ENCODE measurements around the gene STPG1. TPM values are rescaled to one million over a fixed set of nuclear protein-coding genes. Genes with fewer than 3 reads are reported as not detected.
"Not testable (repeated sequence)": the region's sequence is repeated elsewhere in the genome, so short reads cannot be mapped to it uniquely, and the experiment has no call there.

The STPG1 gene
- total RNA-seq, 1 donor from 2014 or later, result 13.1 TPM

DNA sequence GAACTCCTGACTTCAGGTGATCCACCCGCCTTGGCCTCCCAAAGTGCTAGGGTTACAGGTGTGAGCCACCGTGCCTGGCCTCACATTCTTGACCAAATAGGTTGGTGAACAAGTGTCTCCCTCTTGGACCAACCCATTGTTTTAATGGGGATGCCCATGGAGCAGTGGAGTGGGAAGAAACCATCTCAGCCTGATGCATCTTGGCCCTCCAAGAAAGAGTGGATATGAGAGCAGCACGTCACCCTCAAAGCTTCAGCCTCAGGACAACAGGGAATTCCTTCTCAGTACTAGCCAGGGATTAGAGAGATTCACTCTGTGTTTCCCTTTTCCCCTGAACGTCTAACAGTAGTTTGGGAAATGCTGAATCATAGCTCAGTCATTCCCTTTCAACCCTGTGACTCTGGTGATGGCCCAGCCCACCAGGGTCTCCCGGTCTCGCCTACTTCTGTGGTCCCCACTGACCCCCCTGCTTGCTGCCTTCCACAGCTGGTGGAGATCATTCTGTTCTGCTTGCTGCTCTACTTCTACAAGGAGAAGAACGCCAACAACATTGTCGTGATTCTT, 39.4 kb upstream of the STPG1 start:
- Histone ChIP-seq H3K9me3 (no peaks in the 10 kb centered on the region), H3K27me3 (ENCODE audit: low read depth) (no peaks in the 10 kb centered on the region), H3K27ac (no peak overlapping the region), H3K36me3 (peaks cover 88% of the 10 kb centered on the region), H3K4me3 (no peak overlapping the region), H3K4me1 (no peaks in the 10 kb centered on the region)
- TF ChIP-seq, protein P1, sequence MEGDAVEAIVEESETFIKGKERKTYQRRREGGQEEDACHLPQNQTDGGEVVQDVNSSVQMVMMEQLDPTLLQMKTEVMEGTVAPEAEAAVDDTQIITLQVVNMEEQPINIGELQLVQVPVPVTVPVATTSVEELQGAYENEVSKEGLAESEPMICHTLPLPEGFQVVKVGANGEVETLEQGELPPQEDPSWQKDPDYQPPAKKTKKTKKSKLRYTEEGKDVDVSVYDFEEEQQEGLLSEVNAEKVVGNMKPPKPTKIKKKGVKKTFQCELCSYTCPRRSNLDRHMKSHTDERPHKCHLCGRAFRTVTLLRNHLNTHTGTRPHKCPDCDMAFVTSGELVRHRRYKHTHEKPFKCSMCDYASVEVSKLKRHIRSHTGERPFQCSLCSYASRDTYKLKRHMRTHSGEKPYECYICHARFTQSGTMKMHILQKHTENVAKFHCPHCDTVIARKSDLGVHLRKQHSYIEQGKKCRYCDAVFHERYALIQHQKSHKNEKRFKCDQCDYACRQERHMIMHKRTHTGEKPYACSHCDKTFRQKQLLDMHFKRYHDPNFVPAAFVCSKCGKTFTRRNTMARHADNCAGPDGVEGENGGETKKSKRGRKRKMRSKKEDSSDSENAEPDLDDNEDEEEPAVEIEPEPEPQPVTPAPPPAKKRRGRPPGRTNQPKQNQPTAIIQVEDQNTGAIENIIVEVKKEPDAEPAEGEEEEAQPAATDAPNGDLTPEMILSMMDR (IDR thresholded peaks at IDR 0.05), result no peak
- no peak for DNase-seq
- ATAC-seq, result no peak
- intact Hi-C loops (cut with DNase I), result no loop called here

DNA sequence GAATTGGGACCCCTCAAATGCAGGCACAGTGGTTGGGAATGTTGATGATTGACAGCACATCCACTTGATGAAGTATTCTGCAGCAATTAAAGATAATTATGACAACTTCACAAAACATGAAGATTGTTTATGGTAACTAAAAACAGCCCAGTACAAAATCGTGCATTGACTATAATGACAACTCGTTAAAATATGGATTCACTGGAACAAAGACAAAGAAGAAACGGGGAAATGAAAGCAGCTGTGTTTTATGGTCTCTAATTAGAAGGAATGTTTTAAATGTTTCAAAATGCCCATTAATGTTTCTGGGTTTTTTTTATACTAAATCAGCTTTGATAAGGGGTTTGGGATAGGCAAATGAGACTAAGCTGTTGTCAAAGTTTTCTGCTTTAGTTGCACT, 38.2 kb upstream of the STPG1 start:
- DNase-seq (no peak), ATAC-seq (no peak)
- Histone ChIP-seq H3K4me3 (no peak overlapping the region), H3K36me3 (peaks cover 79% of the 10 kb centered on the region), H3K4me1 (no peaks in the 10 kb centered on the region), H3K27ac (no peak overlapping the region), H3K27me3 (ENCODE audit: low read depth) (no peaks in the 10 kb centered on the region), H3K9me3 (no peaks in the 10 kb centered on the region)
- TF ChIP-seq, protein P1 (IDR thresholded peaks at IDR 0.05), result no peak
- intact Hi-C loops (cut with DNase I), result no loop called here

DNA sequence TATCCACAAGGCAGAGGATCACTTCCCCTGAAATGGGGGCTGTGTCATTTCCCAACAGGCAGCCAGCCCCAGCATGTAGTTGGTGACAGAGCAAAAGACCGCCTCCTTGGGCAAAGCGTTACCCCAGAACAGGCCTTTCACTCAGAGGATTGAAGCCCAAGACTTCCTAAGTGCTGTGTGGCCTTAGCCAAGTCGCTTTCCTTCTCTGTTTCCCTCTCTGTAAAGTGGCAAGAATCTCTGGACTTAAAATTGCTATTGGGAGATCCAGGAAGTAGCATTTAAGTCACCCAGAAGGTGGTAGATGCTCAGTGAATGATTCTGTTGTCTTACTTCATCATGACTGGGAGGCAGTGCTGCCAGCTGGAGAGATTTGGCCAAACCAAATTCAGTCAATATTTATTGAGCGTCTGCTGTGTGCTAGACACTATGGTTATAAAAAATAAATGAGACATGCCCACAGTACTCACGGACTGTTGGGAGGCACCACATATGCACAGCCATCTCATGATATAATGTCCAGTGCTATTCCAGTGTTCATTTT, 37.3 kb upstream of the STPG1 start:
- TF ChIP-seq, protein P1 (IDR thresholded peaks at IDR 0.05), result no peak
- no peaks in the 10 kb centered on the region for H3K27me3 ChIP-seq (ENCODE audit: low read depth)
- DNase-seq (no peak), ATAC-seq (no peak)
- H3K36me3 ChIP-seq, result peaks cover 73% of the 10 kb centered on the region
- intact Hi-C loops (cut with DNase I), result no loop called here
- no peaks in the 10 kb centered on the region for H3K4me1 ChIP-seq
- no peak overlapping the region for H3K27ac ChIP-seq
- no peak overlapping the region for H3K4me3 ChIP-seq
- H3K9me3 ChIP-seq, result no peaks in the 10 kb centered on the region

DNA sequence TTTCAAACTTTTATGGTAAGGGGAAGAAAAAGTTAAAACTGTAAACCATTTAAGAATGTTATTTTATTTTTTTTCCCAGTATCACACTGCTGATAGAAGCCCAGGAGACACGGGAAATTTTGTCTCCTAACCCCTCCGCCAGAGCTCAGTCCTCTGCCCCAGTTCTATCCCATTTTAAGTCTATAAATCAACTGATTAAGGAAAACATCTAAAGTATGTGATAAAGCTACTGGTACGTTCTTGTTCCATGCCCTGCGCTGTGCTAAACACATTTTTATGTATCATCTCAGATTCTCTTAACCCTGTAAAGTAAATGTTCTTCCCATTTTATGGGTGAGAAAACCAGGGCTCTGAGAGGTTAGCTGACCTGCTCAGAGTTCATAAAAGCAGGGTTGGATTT, 36.7 kb upstream of the STPG1 start:
- Histone ChIP-seq H3K27me3 (ENCODE audit: low read depth) (no peaks in the 10 kb centered on the region), H3K9me3 (no peaks in the 10 kb centered on the region), H3K4me3 (no peak overlapping the region), H3K36me3 (peaks cover 71% of the 10 kb centered on the region), H3K27ac (no peak overlapping the region), H3K4me1 (no peaks in the 10 kb centered on the region)
- TF ChIP-seq, protein P1 (IDR thresholded peaks at IDR 0.05), result no peak
- DNase-seq, result no peak
- intact Hi-C loops (cut with DNase I), result no loop called here
- ATAC-seq, result no peak

DNA sequence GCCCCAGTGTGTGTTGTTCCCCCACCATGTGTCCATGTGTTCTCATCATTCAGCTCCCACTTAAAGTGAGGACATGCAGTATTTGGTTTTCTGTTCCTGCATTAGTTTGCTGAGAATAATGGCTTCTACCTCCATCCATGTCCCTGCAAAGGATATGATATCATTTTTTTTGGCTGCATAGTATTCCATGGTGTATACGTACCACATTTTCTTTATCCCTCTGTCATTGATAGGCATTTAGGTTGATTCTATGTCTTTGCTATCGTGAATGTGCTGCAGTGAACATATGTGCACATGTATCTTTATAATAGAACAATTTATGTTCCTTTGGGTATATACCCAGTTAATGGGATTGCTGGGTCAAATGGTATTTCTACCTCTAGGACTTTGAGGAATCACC, 32.9 kb upstream of the STPG1 start:
- H3K27ac ChIP-seq; intact Hi-C loops (cut with DNase I); H3K4me3 ChIP-seq; DNase-seq; H3K9me3 ChIP-seq; H3K27me3 ChIP-seq (ENCODE audit: low read depth); ATAC-seq: not testable (repeated sequence)
- H3K4me1 ChIP-seq, result peaks cover 11% of the 10 kb centered on the region
- H3K36me3 ChIP-seq, result peaks cover 74% of the 10 kb centered on the region

DNA sequence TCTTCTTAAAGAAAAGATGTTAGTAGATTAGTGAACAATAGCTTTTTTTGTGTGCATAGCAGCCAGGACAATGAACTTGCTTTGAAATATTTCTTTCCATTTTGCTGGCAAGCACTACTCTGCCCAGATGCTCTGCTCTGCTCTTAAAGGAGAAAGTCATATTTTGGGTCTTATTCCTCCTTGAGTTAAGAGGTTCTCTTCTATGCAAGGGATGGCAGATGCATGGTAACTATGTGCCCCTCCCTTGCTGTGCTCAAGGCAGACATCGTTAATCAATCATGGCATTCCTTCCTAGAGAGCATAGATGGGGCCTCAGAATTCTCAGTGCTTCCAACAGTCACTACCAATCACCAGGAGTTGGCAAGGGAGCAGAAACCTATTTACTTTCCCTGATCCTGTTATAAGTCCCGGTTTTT, 29.7 kb upstream of the STPG1 start:
- no peak for DNase-seq
- Histone ChIP-seq H3K9me3 (no peaks in the 10 kb centered on the region), H3K4me3 (no peak overlapping the region), H3K27me3 (ENCODE audit: low read depth) (no peaks in the 10 kb centered on the region), H3K4me1 (peaks cover 11% of the 10 kb centered on the region), H3K27ac (no peak overlapping the region), H3K36me3 (peaks cover 45% of the 10 kb centered on the region)
- intact Hi-C loops (cut with DNase I), result no loop called here
- TF ChIP-seq, protein P1 (IDR thresholded peaks at IDR 0.05), result no peak
- ATAC-seq, result no peak
